GM20000 (cell line): ENCODE measurements around the gene MT1G.
"Not testable (repeated sequence)": the region's sequence is repeated elsewhere in the genome, so short reads cannot be mapped to it uniquely, and the experiment has no call there.

Source experiments
- DNase-seq: peaks from one replicate; pipeline ENCODE4 v3.0.0; 2012; ENCODE audit warnings: low spot score
- TF ChIP-seq, protein P1 (sequence below): IDR thresholded peaks from 2 replicates; pipeline ENCODE4 v1.5.1; 2012; ENCODE audit warnings: mild to moderate bottlenecking, control low read depth; ENCODE audit errors: extremely low read depth, missing control alignments

Gene MT1G

DNA sequence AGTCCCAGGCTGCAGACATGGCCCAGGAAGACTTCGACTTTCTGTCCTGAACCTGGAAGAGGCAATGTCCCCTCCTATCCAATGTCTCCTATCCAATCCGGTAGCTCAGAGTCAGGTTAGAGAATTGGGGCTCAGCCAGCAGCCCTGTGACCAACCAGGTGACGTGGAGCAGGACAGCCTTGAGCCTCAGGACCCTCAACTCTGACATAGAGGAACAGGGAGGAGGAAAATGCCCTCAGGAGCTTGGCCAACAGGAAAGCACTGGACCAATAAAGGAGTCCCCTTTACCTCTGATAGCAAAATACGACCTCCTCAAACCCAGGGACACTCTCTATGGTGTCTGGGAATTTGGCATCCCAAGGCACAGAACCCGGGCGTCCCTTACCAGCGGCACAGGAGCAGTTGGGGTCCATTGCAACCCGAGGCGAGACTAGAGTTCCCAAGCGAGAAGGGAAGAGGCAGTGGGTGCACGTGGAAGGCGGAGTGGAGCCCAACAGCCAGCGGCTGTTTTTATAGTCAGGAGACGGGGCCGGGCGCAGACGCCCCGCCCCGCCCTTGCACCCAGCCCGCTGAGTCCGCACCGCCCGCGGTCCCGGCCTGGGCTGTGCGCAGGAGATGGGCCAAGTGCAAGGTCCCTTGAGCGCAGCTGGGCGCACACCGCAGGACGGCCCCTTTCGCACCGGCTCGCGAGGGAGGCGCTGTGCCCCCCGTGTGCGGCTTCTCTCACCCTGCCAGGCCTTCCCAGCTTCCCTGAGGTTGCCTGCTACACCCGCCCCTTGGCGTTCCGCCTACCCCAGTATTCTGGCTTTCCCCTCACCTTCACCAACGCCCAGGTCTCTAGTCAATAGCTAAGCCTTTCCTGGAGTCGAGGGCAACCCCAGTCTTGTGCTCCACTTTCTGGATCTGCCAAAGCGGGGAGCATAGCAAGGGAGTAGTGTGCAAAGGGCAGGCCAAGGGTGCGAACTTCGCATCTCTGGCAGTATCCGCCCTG lies at the start of gene MT1G:
TSS of gene MT1G (minus strand) at position 485 of the 991 bp plus-strand sequence. CDS start at position 413, 72 bp downstream.
- no peak for DNase-seq
- TF ChIP-seq, protein P1, sequence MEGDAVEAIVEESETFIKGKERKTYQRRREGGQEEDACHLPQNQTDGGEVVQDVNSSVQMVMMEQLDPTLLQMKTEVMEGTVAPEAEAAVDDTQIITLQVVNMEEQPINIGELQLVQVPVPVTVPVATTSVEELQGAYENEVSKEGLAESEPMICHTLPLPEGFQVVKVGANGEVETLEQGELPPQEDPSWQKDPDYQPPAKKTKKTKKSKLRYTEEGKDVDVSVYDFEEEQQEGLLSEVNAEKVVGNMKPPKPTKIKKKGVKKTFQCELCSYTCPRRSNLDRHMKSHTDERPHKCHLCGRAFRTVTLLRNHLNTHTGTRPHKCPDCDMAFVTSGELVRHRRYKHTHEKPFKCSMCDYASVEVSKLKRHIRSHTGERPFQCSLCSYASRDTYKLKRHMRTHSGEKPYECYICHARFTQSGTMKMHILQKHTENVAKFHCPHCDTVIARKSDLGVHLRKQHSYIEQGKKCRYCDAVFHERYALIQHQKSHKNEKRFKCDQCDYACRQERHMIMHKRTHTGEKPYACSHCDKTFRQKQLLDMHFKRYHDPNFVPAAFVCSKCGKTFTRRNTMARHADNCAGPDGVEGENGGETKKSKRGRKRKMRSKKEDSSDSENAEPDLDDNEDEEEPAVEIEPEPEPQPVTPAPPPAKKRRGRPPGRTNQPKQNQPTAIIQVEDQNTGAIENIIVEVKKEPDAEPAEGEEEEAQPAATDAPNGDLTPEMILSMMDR: no peak

GRCh38 chr16:56717532-56717931 lies 49.7 kb upstream of the MT1G start:
- not testable (repeated sequence) for DNase-seq

GRCh38 chr16:56716761-56717160 lies 48.9 kb upstream of the MT1G start:
- TF ChIP-seq, protein P1: no peak
- no peak for DNase-seq

GRCh38 chr16:56715126-56715525 lies 47.3 kb upstream of the MT1G start:
- TF ChIP-seq, protein P1: no peak
- DNase-seq: no peak

GRCh38 chr16:56713794-56714193 lies 45.9 kb upstream of the MT1G start:
- DNase-seq: no peak
- TF ChIP-seq, protein P1: no peak

DNA sequence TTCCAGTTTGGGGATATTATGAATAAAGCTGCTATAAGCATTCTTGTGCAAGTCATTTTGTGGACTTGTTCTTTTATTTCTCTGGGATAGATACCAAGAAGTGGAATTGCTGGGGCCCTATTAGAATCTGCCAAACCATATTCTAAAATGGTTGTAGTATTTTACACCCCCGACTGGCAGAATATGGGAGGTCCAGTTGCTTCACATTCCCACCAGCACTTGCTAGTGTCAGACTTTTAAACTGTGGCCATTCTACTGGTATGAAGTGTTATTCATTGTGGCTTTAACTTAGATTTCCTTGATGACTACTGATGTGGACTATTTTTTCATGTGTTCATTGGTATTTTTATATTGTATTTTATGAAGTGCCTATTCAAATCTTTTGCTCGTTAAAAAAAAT lies 44.0 kb upstream of the MT1G start:
- DNase-seq: no peak
- TF ChIP-seq, protein P1: no peak

- TF ChIP-seq, protein P1: no peak
- DNase-seq: no peak
These were observed 42.4 kb upstream of the MT1G start for GRCh38 chr16:56710181-56710737.
